ENCODE results near the gene ASPDH.
A peak's percentile ranks its signal among the peaks of the same experiment; 100 is the strongest.
"Not testable (repeated sequence)": the region's sequence is repeated elsewhere in the genome, so short reads cannot be mapped to it uniquely, and the experiment has no call there.

ASPDH gene

DNA sequence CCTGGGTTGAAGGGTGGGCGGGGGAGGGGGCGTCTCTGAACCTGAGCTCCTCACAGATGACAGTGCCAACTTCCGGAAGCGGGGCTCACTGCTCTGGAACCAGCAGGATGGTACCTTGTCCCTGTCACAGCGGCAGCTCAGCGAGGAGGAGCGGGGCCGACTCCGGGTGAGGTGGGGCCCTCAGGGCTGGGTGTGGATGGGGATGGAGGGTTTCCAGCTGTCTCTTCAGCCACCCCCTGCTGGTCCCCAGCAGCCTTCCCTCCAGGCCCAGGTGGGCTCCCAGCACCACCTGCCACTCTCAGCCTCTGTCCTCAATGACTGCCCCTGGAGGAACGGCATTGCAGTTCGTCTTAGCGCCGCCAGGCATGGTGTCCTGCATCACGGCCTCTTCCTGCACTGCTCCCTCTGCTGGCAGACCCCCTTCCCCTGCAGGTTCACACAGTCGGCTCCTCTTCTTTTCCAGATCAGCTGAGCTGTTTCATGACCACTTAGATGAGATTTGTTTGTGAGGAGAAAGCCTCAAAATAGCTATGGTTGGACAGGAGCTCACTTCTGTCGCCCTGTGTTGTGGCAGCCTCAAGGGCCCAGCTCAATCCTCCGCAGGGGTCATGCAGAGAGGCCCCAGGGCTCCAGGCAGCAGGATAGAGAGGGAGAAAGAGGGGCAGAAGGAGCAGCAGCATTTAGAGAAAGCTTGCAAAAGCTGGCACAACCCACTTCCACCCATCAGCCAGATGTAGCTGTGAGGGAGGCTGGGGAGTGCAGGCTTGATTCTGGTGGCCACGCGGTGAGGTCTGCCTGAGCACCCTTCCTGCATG is 34.6 kb downstream of the ASPDH start:
- TF ChIP-seq, protein P1, sequence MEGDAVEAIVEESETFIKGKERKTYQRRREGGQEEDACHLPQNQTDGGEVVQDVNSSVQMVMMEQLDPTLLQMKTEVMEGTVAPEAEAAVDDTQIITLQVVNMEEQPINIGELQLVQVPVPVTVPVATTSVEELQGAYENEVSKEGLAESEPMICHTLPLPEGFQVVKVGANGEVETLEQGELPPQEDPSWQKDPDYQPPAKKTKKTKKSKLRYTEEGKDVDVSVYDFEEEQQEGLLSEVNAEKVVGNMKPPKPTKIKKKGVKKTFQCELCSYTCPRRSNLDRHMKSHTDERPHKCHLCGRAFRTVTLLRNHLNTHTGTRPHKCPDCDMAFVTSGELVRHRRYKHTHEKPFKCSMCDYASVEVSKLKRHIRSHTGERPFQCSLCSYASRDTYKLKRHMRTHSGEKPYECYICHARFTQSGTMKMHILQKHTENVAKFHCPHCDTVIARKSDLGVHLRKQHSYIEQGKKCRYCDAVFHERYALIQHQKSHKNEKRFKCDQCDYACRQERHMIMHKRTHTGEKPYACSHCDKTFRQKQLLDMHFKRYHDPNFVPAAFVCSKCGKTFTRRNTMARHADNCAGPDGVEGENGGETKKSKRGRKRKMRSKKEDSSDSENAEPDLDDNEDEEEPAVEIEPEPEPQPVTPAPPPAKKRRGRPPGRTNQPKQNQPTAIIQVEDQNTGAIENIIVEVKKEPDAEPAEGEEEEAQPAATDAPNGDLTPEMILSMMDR (conservative IDR thresholded peaks at IDR 0.05) = peak; percentile 73
- no peak overlapping the region for H3K27ac ChIP-seq

DNA sequence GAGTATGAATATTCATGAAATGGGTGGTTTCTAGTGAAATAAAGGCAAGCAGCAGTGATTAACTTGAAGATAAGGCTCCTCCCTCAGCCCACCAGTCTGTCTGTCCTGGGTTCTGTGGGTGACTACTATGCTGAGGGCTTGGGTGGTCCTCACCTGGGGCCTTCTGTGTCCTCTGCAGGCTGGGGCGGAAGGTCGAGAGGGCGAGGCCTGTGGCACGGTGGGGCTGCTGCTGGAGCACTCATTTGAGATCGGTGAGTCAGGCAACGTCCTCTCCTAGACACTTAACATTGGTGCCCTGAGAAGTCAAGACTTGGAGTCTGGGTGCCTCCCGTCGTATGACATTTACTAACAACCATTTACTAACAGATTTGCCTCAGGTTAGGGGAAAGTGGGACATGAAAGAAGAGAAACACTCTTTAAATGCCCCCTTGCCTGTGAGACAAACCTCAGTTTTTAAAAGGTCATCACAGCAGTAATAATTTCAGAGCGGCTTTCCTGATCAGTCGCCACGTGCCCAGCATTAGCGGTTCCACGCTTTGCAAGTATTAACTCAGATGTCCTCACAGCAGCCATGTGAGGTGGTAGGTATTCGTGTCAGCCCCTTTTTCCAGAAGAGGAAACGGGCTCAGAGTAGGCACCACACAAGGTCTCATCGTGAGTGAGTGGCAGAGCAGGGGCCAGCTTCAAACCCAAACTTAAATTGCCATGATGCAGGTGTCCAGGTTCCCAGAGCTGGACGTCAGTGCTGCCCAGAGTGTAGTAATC is 35.8 kb downstream of the ASPDH start:
- TF ChIP-seq, protein P1 (conservative IDR thresholded peaks at IDR 0.05) = no peak
- H3K27ac ChIP-seq = peak overlapping the region; percentile 96; the same call in 1 of the 2 replicates

GRCh38 chr19:50476907-50477238 is 36.8 kb downstream of the ASPDH start:
- peak overlapping the region; percentile 96 for H3K27ac ChIP-seq
- TF ChIP-seq, protein P1 (conservative IDR thresholded peaks at IDR 0.05) = no peak

- TF ChIP-seq, protein P1 (conservative IDR thresholded peaks at IDR 0.05) = no peak
- H3K27ac ChIP-seq = peak within 1 kb of the TSS; percentile 96
Observed at GRCh38 chr19:50476224-50476906, 37.3 kb downstream of the ASPDH start, which contains the start of the genes EMC10 and GARIN5A. Gene EMC10 (plus strand): TSS chr19:50476507. CDS start chr19:50476545, 38 bp downstream. Gene GARIN5A (minus strand): TSS chr19:50476848. CDS start chr19:50476388, 460 bp downstream.

GRCh38 chr19:50475736-50476223 is 37.9 kb downstream of the ASPDH start:
- TF ChIP-seq, protein P1 (conservative IDR thresholded peaks at IDR 0.05) = no peak
- H3K27ac ChIP-seq = peak overlapping the region; percentile 96

GRCh38 chr19:50475101-50475568 is 38.6 kb downstream of the ASPDH start:
- TF ChIP-seq, protein P1 (conservative IDR thresholded peaks at IDR 0.05) = no peak
- no peak overlapping the region for H3K27ac ChIP-seq

DNA sequence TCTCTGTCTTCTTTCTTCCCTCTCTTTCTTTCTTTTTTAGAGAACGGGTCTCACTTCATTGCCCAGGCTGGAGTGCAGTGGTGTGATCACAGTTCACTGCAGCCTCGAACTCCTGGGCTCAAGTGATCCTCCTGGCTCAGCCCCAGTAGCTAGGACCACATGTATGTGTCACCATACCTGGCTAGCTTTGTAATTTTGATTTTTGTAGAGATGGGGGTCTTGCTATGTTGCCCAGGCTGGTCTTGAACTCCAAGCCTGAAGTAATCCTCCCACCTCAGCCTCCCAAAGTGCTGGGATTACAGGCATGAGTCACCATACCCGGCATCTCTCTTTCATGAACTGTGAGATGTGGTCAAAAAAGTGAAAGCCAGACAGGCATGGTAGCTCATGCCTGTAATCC is 40.4 kb downstream of the ASPDH start:
- H3K27ac ChIP-seq = not testable (repeated sequence)

Data from VCaP (cell line).